HG03066 (cell line): ENCODE data around the gene CDK5.

Experiments used
- ATAC-seq: cut with Tn5 transposase; IDR thresholded peaks from one replicate; pipeline ENCODE4 v1.9.1; 2021; ENCODE audit warnings: low read depth; ENCODE audit not compliant: unreplicated experiment

CDK5 gene

GRCh38 chr7:151087245-151088018 is 29.7 kb upstream of the CDK5 start:
- ATAC-seq: no peak

- ATAC-seq: no peak
Measured at GRCh38 chr7:151086802-151087244, 29.1 kb upstream of the CDK5 start.

GRCh38 chr7:151085691-151086620 is 28.3 kb upstream of the CDK5 start, which contains the start of gene AGAP3:
Gene AGAP3 (plus strand): TSS chr7:151086475. CDS start chr7:151086742, 267 bp downstream.
- peak; percentile 45 for ATAC-seq

GRCh38 chr7:151085329-151085690 is 27.6 kb upstream of the CDK5 start:
- ATAC-seq: no peak

GRCh38 chr7:151083824-151084160 is 26.1 kb upstream of the CDK5 start:
- ATAC-seq: no peak

GRCh38 chr7:151083071-151083823 is 25.6 kb upstream of the CDK5 start, which contains the start of gene TMUB1:
Gene TMUB1 (minus strand): TSS chr7:151083493. CDS start chr7:151082563, 930 bp downstream.
- peak; percentile 42 for ATAC-seq

- ATAC-seq: no peak
Measured at GRCh38 chr7:151082141-151083070, 24.7 kb upstream of the CDK5 start.

GRCh38 chr7:151081170-151082101 is 23.7 kb upstream of the CDK5 start:
- no peak for ATAC-seq

- ATAC-seq: peak; percentile 66
Measured at GRCh38 chr7:151080522-151081169, 22.9 kb upstream of the CDK5 start, which contains the start of gene FASTK. Gene FASTK (minus strand): TSS chr7:151080809. CDS start chr7:151080766, 43 bp downstream.

- ATAC-seq: no peak
Measured at GRCh38 chr7:151080067-151080521, 22.4 kb upstream of the CDK5 start.

- ATAC-seq: no peak
Measured at GRCh38 chr7:151079199-151079910, 21.7 kb upstream of the CDK5 start.

- ATAC-seq: no peak
Measured at GRCh38 chr7:151078233-151079040, 20.7 kb upstream of the CDK5 start.

- ATAC-seq: no peak
Measured at GRCh38 chr7:151077705-151078232, 20.1 kb upstream of the CDK5 start.

- no peak for ATAC-seq
Measured at GRCh38 chr7:151076863-151077704, 19.4 kb upstream of the CDK5 start.

GRCh38 chr7:151075978-151076426 is 18.3 kb upstream of the CDK5 start:
- ATAC-seq: no peak
